HCT116 (cell line): ENCODE data around the gene GRIN2C. TPM values are rescaled to one million over a fixed set of nuclear protein-coding genes. Genes with fewer than 3 reads are reported as not detected.

Experiments used
- ATAC-seq: fragments of 200-7000 bp; cut with Tn5 transposase; 2 replicates; pipeline ENCODE4 v1.9.1; 2020; ENCODE audit warnings: mild to moderate bottlenecking, moderate library complexity
- BruUV-seq: library from RNA; stranded (reverse); fragments of 400-500 nt; replicated peaks from 2 replicates; lab custom pipeline; 2021; lab: Mats Ljungman, UMichigan
- CTCF ChIA-PET: fragments of 300-600 bp; sonication (Branson Sonifier 250); formaldehyde crosslinking; loops from one replicate; lab custom pipeline; 2021; ENCODE audit warnings: antibody characterized with exemption; lab: Charles Lee
- POLR2A ChIA-PET: fragments of 300-600, 350-600 bp; sonication (Branson Sonifier 250); formaldehyde crosslinking; loops from one replicate; lab custom pipeline; 2021; ENCODE audit warnings: antibody characterized with exemption; lab: Charles Lee
- RAD21 ChIA-PET, 2 experiments: fragments of 300-600 bp; sonication (Branson Sonifier 250); formaldehyde crosslinking; loops; one replicate each; lab custom pipeline; 2023; ENCODE audit warnings: low total read pairs in 2 of 2; ENCODE audit not compliant: uncharacterized antibody in 2 of 2, unreplicated experiment in 2 of 2, low non-redundant PET in 1 of 2; lab: Charles Lee
- DNase-seq: peaks from one replicate; pipeline ENCODE4 v3.0.0-alpha.2; 2010; ENCODE audit warnings: low read depth, low spot score
- H2AFZ ChIP-seq: fragments of 200-600 bp; shearing (Covaris generic), sonication (generic); 2 replicates; pipeline ENCODE4 v1.6.1; 2017; ENCODE audit warnings: low read depth, mixed run types, mixed read lengths, antibody characterized with exemption, low read length; ENCODE audit not compliant: poor library complexity, severe bottlenecking
- H3K27ac ChIP-seq: 2 replicates; pipeline ENCODE4 v1.5.1; 2012; ENCODE audit warnings: low read depth, low read length
- H3K27me3 ChIP-seq: fragments of 200-600 bp; sonication (generic); 2 replicates; pipeline ENCODE4 v1.6.1; 2016; ENCODE audit warnings: mixed run types, low read length, mixed read lengths; ENCODE audit not compliant: insufficient read depth
- H3K36me3 ChIP-seq, 2 experiments: fragments of 200-500 bp in 1 of 2; fragments of 200-600 bp in 1 of 2; sonication (Bioruptor generic) in 1 of 2; sonication (generic) in 1 of 2; 2 replicates each; pipeline versions ENCODE4 v1.5.1 to v1.6.1; 2014 to 2016; ENCODE audit warnings: low read length in 2 of 2, inconsistent platforms in 1 of 2, mixed read lengths in 1 of 2, mixed run types in 1 of 2; ENCODE audit not compliant: insufficient read depth in 2 of 2, control insufficient read depth in 1 of 2
- H3K4me1 ChIP-seq, 2 experiments: fragments of 200-600 bp in 1 of 2; sonication (generic) in 1 of 2; 2 replicates each; pipeline versions ENCODE4 v1.5.1 to v1.6.1; 2012 to 2017; ENCODE audit warnings: low read length in 2 of 2, inconsistent platforms in 1 of 2, mild to moderate bottlenecking in 1 of 2, mixed read lengths in 1 of 2, mixed run types in 1 of 2, moderate library complexity in 1 of 2; ENCODE audit not compliant: insufficient read depth in 2 of 2, control insufficient read depth in 1 of 2
- H3K4me2 ChIP-seq: fragments of 200-600 bp; sonication (generic); 2 replicates; pipeline ENCODE4 v1.6.1; 2017; ENCODE audit warnings: mixed run types, low read length, mixed read lengths
- H3K4me3 ChIP-seq, 2 experiments: fragments of 200-600 bp in 1 of 2; sonication (generic) in 1 of 2; replicated peaks in 1 of 2; 2 replicates each; pipeline ENCODE4 v1.5.1; 2011 to 2016; ENCODE audit warnings: low read length in 2 of 2, control low read depth in 1 of 2, low read depth in 1 of 2, mild to moderate bottlenecking in 1 of 2, mixed read lengths in 1 of 2, mixed run types in 1 of 2
- H3K79me2 ChIP-seq: fragments of 200-600 bp; sonication (generic); 2 replicates; pipeline ENCODE4 v1.6.1; 2017; ENCODE audit warnings: mild to moderate bottlenecking, mixed run types, low read length, moderate library complexity, mixed read lengths; ENCODE audit not compliant: insufficient read depth
- H3K9ac ChIP-seq: fragments of 200-600 bp; sonication (generic); 2 replicates; pipeline ENCODE4 v1.6.1; 2016; ENCODE audit warnings: low read length, mixed read lengths
- H3K9me2 ChIP-seq: fragments of 200-600 bp; sonication (generic), shearing (Covaris generic); 2 replicates; pipeline ENCODE4 v1.6.1; 2017; ENCODE audit warnings: mixed run types, mild to moderate bottlenecking, moderate library complexity; ENCODE audit not compliant: insufficient read depth
- H3K9me3 ChIP-seq, 2 experiments: fragments of 200-500 bp in 1 of 2; fragments of 200-600 bp in 1 of 2; sonication (Bioruptor generic) in 1 of 2; sonication (generic) in 1 of 2; 2 replicates each; pipeline ENCODE4 v1.6.1; 2014 to 2017; ENCODE audit warnings: low read length in 2 of 2, mixed read lengths in 2 of 2, inconsistent platforms in 1 of 2, low read depth in 1 of 2, mild to moderate bottlenecking in 1 of 2, mixed run types in 1 of 2, moderate library complexity in 1 of 2; ENCODE audit not compliant: control insufficient read depth in 1 of 2, insufficient read depth in 1 of 2
- H4K20me1 ChIP-seq: fragments of 200-600 bp; sonication (generic), shearing (Covaris generic); 2 replicates; pipeline ENCODE4 v1.6.1; 2017; ENCODE audit warnings: mixed run types, mild to moderate bottlenecking, moderate library complexity; ENCODE audit not compliant: insufficient read depth
- CBX3 ChIP-seq: IDR thresholded peaks from 2 replicates; pipeline ENCODE4 v1.6.1; 2012; ENCODE audit warnings: low read depth
- CEBPB ChIP-seq: IDR thresholded peaks from 2 replicates; pipeline ENCODE4 v1.6.1; 2012; ENCODE audit warnings: low read depth
- EGR1 ChIP-seq: IDR thresholded peaks from 2 replicates; pipeline ENCODE4 v1.6.1; 2012; ENCODE audit warnings: low read depth
- ELF1 ChIP-seq: IDR thresholded peaks from 2 replicates; pipeline ENCODE4 v1.6.1; 2012; ENCODE audit warnings: low read depth, borderline replicate concordance
- EZH2 ChIP-seq: fragments of 200-600 bp; sonication (generic); IDR thresholded peaks from 2 replicates; pipeline ENCODE4 v1.6.1; 2017; ENCODE audit warnings: antibody characterized with exemption, mixed run types
- FOSL1 ChIP-seq: IDR thresholded peaks from 2 replicates; pipeline ENCODE4 v1.6.1; 2012; ENCODE audit warnings: low read depth
- MAX ChIP-seq: IDR thresholded peaks from 2 replicates; pipeline ENCODE4 v1.6.1; 2012
- POLR2A ChIP-seq: IDR thresholded peaks from 2 replicates; pipeline ENCODE4 v1.7.0; 2011; ENCODE audit warnings: borderline replicate concordance; ENCODE audit not compliant: insufficient read depth, insufficient read length; ENCODE audit errors: extremely low read depth
- POLR2AphosphoS5 ChIP-seq: IDR thresholded peaks from 2 replicates; pipeline ENCODE4 v1.6.1; 2011; ENCODE audit warnings: mild to moderate bottlenecking, low read depth, low read length, moderate library complexity
- TCF7L2 ChIP-seq: IDR thresholded peaks from 2 replicates; pipeline ENCODE4 v1.7.0; 2011; ENCODE audit warnings: borderline replicate concordance, inconsistent platforms; ENCODE audit not compliant: insufficient read depth, insufficient read length; ENCODE audit errors: extremely low read depth
- ZBTB33 ChIP-seq: IDR thresholded peaks from 2 replicates; pipeline ENCODE4 v1.6.1; 2011; ENCODE audit warnings: mild to moderate bottlenecking, low read length, moderate library complexity; ENCODE audit not compliant: insufficient replicate concordance; ENCODE audit errors: extremely low read depth
- intact Hi-C: fragments of 100-400 bp; cut with micrococcal nuclease; formaldehyde crosslinking; loops from 2 replicates; pipeline ENCODE4 v1.10.0; 2022
- total RNA-seq: library from RNA; stranded (reverse); gene quantifications from one replicate; pipeline ENCODE4 v1.2.1, GENCODE V29; 2021; ENCODE audit not compliant: unreplicated experiment

GRIN2C gene
- total RNA-seq, 1 experiment from 2014 or later: 2.2 TPM

GRCh38 chr17:74803388-74803930 is 56.2 kb downstream of the GRIN2C start:
- ChIA-PET RAD21 (no interaction called here), CTCF (no interaction called here), POLR2A (no interaction called here)
- Histone ChIP-seq H3K36me3 (0 out of 4 replicates have a peak, but pooled peaks cover 0 to 8% of the 10 kb centered on the region in 2 experiments), H3K27ac (no peak overlapping the region), H3K79me2 (no peaks in the 10 kb centered on the region), H3K27me3 (no peaks in the 10 kb centered on the region), H3K4me3 (no peak overlapping the region), H3K9me2 (no peaks in the 10 kb centered on the region), H3K4me1 (peaks cover 0 to 7% of the 10 kb centered on the region in 2 experiments; a peak in 1 of 4 replicates), H3K9ac (no peak overlapping the region), H2AFZ (no peak overlapping the region)
- TF ChIP-seq CBX3 (no peak), ELF1 (no peak), MAX (no peak), TCF7L2 (no peak), ZBTB33 (no peak), POLR2AphosphoS5 (no peak), CEBPB (no peak), FOSL1 (no peak), POLR2A (no peak), EGR1 (no peak), EZH2 (no peak)
- TF ChIP-seq, all 23 proteins: peak for 0
- intact Hi-C loops: no loop called here
- no peak for ATAC-seq
- DNase-seq: no peak
- no peaks in the 10 kb centered on the region for H3K9me3 ChIP-seq
- no TSS peak for BruUV-seq
- H4K20me1 ChIP-seq: no peaks in the 10 kb centered on the region
- H3K4me2 ChIP-seq: no peak overlapping the region
